Stimulated activated CD8-positive, alpha-beta memory T cell treated with anti-CD3 and anti-CD28 coated beads, Interleukin-12 subunit alpha, Interleukin-12 subunit beta, amount 100 ng/mL, for 24 hours (primary cell): ENCODE data around the gene AAMP.
A peak's percentile ranks its signal among the peaks of the same experiment; 100 is the strongest.

Experiments used
- DNase-seq: peaks from one replicate; pipeline ENCODE4 v3.0.0-alpha.2; 2020; ENCODE audit errors: extremely low read depth

The AAMP gene

DNA sequence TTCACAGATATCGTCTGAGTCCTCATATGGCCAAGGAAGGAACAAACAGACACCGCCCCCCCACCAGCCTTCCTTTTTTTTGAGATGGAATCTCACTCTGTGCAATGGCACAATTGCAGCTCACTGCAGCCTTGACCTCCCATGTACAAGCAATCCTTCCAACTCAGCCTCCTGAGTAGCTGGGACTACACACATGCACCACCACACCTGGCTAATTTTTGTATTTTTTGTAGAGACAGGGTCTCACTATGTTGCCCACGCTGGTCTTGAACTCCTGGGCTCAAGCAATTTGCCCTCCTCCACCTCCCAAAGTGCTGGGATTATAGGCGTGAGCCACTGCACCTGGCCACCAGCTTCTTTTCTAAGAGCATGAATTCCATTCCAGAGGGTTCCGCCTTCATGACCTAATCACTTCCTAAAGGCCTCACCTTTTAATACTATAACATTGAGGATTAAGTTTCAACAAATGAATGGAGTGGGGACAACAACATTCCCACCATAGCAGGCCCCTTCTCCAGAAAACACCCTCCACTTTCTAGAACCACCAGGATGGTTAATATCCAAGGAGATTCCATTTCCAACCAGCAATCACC is 24.6 kb upstream of the AAMP start:
- no peak for DNase-seq

- no peak for DNase-seq
Measured at GRCh38 chr2:218293715-218294429, 23.9 kb upstream of the AAMP start.

DNA sequence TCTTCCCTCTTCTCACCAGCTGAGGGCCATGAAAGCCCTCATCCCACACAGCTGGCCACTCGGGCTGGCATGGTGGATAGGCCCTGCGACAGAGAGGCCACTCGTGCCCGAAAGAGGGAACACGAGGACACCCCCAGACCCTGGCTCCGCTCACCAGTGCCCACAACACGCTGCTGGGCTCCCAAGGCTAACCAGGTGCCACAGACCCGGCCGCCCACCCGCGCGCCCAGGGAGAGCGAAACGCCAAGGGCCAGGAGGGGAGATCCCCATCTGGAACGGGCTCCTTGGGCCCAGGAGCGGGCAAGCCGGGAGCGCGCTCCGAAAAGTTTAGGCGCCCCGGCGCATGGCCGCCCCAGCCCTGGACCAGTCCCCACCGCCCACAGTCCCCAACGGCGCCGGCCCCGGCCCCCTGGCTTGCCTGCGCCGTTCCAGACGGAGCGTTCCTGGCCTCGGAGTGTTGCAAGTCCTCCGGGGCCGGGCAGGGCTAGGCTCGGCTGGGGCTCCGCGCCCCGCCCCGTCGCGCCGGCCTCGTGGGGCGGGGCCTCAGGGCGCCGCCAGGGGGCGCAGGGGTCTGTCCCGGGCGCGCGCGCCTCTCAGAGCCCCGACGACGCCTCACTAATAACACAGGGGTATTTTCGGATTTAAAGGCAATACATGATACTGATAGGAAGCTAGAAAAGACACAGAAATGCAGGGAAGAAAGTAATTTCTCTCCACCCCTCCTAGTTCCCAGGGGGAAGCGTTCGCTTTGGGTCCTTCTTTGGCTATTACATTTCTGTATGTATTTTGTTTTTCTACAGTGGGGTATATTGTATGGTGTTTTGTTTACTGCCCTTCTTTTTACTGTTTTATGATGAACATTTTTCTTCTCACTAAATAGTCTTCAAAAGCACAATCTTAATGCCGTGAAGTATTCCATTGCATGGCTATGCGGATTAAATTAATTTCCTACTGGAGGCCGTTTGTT is 22.4 kb upstream of the AAMP start, which contains the start of gene TMBIM1:
TSS of gene TMBIM1 (minus strand) at position 456 of the 967 bp plus-strand sequence. CDS start 10,362 bp downstream, outside the sequence.
- peak; percentile 52 for DNase-seq

- no peak for DNase-seq
Measured at GRCh38 chr2:218291318-218292047, 21.5 kb upstream of the AAMP start.

DNA sequence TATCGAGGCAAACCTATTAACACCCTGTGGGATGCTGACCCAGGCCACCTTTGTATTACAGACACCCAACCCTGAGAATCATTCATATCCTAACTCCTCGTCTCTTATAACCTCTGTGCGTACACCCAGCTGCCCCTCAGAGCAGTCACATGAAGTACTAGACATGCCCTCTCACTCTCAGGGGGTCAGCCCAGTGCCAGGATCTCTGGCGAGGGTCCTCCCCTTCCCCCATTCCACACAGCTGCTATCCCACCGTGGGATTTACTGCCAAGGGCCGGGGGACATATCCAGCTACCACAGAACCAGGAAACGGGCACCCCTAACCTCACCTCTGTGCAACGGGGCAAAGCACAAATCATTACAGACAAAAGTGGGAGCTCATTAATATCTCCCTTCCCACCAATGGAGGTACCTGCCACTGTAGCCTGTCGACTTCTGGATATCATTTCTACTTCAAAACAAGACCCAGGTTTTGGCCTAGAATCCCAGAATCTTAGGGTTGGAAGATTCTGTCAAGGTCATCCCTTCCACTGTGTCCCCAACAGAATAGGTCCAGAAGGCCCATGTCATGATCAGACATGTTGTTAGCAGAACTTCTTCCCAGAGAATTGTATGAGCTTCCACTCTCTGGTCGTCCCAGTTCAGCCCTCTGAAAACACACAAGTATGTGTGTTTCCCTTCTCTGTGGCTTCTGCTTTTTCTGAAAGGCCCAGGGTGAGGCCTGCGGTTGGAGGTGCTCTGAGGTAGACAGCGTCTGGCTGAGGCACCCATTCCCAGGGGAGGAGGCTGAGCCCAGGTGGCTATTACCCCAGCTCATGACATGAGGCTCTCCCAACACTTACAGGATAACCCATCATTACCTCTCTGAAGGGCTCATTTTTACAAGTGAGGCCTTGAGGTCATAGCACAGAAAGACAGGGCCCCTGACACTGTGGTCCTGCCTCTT is 20.7 kb upstream of the AAMP start:
- DNase-seq: no peak

DNA sequence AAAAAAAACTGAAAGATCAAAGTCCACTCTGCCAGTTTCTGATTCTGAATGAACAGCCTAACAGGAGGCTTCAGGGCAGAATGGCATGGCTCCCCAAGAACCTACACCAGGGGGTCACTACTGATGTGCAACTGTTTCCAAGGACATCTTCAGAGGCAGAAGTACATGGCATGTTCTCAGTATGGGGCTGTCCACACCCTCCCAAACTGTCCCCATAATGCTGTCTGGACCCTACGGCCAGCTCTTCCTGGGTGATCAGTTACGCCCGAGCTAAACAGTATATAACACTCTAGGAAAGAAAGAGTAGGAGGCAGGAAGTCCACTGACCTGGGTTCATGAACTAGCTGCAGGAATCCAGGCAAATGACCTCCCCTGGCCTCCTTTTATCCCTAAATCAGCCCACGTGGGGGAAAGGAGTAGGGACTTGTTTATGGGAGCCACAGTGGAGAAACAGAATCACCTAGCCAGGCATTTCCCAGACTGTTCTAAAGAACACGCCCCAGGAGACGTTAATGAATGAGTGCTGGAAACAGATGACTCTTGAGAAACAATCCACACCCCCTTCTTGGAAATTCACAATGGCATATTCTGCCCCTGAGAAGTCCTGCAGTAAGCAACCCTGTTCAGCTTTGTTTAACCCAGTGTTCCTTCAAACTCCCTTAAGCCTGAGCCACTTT is 19.8 kb upstream of the AAMP start:
- no peak for DNase-seq

- DNase-seq: peak; percentile 61
Measured at GRCh38 chr2:218286570-218287459, 16.9 kb upstream of the AAMP start.

GRCh38 chr2:218285604-218286003 is 15.7 kb upstream of the AAMP start:
- DNase-seq: no peak

GRCh38 chr2:218284106-218284811 is 14.3 kb upstream of the AAMP start:
- DNase-seq: no peak

DNA sequence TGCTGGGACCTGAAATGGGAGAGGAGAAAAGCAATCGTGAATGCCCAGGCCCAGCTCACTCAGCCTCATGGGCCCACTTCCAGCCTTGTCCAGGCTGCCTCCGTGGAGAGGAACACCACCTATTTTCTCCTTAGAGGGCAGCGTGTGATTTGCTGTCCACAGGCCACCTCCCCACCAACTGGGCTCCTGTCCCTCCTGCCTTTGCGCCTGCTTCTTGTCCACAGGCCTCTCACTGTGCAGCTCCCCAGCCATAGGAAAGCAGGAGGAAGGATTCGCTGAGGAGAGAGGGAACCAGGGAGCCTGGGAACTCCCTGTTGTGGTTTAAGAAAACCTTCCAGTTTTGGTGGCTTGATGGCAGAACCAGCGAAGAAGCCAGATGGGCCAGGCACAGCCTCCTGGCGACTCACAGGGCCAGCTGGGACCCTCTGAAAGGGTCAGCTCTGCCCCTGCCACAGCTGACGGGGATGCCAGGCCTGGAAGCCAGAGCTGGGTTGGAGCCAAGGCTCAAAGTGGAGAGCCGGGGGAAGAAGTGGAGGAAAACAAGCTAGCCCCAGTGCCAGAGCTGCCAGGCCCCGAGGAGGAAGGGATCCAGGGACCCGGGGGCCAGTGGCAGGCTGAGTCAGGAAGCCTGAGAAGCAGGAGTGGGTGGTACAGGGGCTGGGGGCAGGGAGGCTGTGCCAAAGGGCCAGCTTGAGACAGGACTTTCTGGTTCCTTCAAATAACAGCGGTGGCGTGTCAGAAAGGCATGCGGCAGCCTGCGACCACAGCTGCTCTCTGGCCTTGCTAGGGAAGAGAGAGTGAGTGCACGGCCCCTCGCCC is 12.4 kb upstream of the AAMP start:
- DNase-seq: no peak

DNA sequence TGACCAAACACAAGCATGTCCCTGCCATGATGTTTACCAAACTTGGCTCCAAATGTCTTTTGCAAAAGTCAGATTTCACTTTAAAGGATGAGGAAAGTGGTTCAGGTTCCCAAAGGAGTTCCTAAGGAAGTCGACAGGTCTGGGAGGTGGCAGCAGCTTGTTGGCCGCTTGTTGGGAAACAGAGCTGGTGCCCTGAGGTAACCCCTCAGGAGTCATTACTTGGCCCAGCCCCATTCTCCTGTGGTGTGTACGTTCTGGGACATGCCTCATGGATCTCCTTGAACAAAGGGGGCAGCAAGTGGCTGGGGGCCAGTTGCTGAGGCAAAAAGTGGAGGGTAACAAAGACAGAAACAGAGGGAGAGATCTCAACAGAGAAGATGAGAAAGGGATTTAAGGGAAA is 11.5 kb upstream of the AAMP start:
- no peak for DNase-seq

GRCh38 chr2:218280260-218280870 is 10.4 kb upstream of the AAMP start:
- no peak for DNase-seq

- DNase-seq: no peak
Measured at GRCh38 chr2:218278531-218279360, 8.8 kb upstream of the AAMP start.

- no peak for DNase-seq
Measured at GRCh38 chr2:218277921-218278320, 8.0 kb upstream of the AAMP start.

DNA sequence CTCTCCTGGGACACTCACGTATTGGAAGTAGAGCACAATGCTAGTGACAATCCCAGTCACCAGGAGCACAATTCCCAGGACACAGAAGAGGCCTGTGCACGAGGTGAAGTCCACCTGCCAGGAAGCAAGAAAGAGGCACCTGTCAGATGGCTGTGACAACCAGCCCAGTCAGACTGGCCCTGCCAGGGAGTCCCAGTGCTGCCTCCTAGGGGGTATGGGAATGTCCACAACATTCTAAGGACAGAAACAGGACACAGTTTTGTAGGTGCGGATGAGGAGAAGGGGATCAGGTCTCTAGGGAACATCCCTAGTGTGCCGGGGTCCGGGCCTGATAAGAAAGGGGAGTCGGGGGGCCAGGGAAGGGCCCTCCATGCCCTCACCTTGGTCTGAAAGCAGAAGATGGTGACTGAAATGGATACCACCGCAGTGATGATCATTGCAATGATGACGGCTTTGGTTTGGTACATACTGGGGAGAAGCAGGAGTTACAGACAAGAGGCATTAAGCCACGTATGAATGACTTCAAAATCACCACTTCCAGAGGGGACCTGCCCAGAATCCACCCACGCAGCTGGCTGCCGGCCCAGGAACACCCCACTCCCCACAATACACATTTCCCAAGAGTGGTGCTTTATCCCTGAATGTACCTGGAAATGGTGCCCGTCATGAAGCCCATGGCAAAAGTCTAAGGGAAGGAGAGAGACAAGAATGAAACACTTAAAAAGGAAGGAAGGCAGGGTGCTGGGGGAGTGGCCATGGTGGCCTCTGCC is 7.2 kb upstream of the AAMP start:
- DNase-seq: no peak
